Upper lobe of left lung (tissue), 4 donors: ENCODE measurements around the gene HTR1D.

ENCODE experiments used
- CTCF ChIP-seq, 6 experiments: fragments of 450-650 bp in 4 of 6; fragments of 200-600 bp in 2 of 6; sonication (generic) in 2 of 6; IDR thresholded peaks; one replicate each; pipeline ENCODE4 v1.5.1; 2016 to 2019; ENCODE audit warnings: antibody characterized with exemption in 6 of 6
- EP300 ChIP-seq, 4 donors: sonication (generic); formaldehyde crosslinking; IDR thresholded peaks; one replicate each; pipeline ENCODE4 v1.5.1; 2017; ENCODE audit warnings: antibody characterized with exemption in 4 of 4, control low read depth in 2 of 4
- POLR2A ChIP-seq, 4 donors: fragments of 450-650 bp; IDR thresholded peaks; one replicate each; pipeline ENCODE4 v1.5.1; 2016 to 2017; ENCODE audit warnings: antibody characterized with exemption in 4 of 4, mild to moderate bottlenecking in 2 of 4
- POLR2AphosphoS5 ChIP-seq, 2 donors: sonication (generic); formaldehyde crosslinking; IDR thresholded peaks; one replicate each; pipeline ENCODE4 v1.5.1; 2017; ENCODE audit warnings: antibody characterized with exemption in 2 of 2

- TF ChIP-seq POLR2A (IDR thresholded peaks at IDR 0.05) (no peak), CTCF (IDR thresholded peaks at IDR 0.05) (no peak), EP300 (IDR thresholded peaks at IDR 0.05) (no peak), POLR2AphosphoS5 (IDR thresholded peaks at IDR 0.05) (no peak)
Observed at GRCh38 chr1:23210963-23211362, 6.3 kb downstream of the HTR1D start.
